Keratinocyte (primary cell): Measurements from ENCODE around the gene GAMT. TPM values are rescaled to one million over a fixed set of nuclear protein-coding genes. Genes with fewer than 3 reads are reported as not detected.

Source experiments
- DNase-seq: peaks from one replicate; pipeline ENCODE4 v3.0.0-alpha.2; 2011; ENCODE audit warnings: low read depth, missing footprints, low spot score
- FAIRE-seq: peaks from 2 replicates; lab custom pipeline; 2011; peaks lifted over from hg19 to GRCh38; lab: Jason Lieb, UNC
- H2AFZ ChIP-seq: 2 replicates; pipeline ENCODE4 v1.6.0; 2012; ENCODE audit warnings: low read length, control low read depth, inconsistent platforms; ENCODE audit not compliant: control insufficient read depth
- H3K27ac ChIP-seq: 2 replicates; pipeline ENCODE4 v1.5.1; 2011; ENCODE audit warnings: low read length; ENCODE audit not compliant: control insufficient read depth, insufficient read depth
- H3K27me3 ChIP-seq: 3 replicates; pipeline ENCODE4 v1.6.0; 2011; ENCODE audit warnings: low read length; ENCODE audit not compliant: control insufficient read depth, insufficient read depth; ENCODE audit errors: extremely low read depth
- H3K36me3 ChIP-seq, 2 experiments: 2 replicates in 1 of 2; 3 replicates in 1 of 2; pipeline ENCODE4 v1.5.1; 2011; ENCODE audit warnings: low read length in 2 of 2, mild to moderate bottlenecking in 1 of 2; ENCODE audit not compliant: control insufficient read depth in 2 of 2, insufficient read depth in 2 of 2; ENCODE audit errors: extremely low read depth in 1 of 2
- H3K4me1 ChIP-seq: 3 replicates; pipeline ENCODE4 v1.5.1; 2011; ENCODE audit warnings: low read length; ENCODE audit not compliant: control insufficient read depth, insufficient read depth; ENCODE audit errors: extremely low read depth
- H3K4me2 ChIP-seq: 3 replicates; pipeline ENCODE4 v1.6.0; 2011; ENCODE audit warnings: low read depth, low read length; ENCODE audit not compliant: control insufficient read depth, insufficient read depth; ENCODE audit errors: extremely low read depth
- H3K4me3 ChIP-seq, 3 experiments: fragments of 200-600 bp in 1 of 3; sonication (generic) in 1 of 3; 2 replicates in 2 of 3; 3 replicates in 1 of 3; pipeline ENCODE4 v1.5.1; 2011 to 2016; ENCODE audit warnings: low read length in 3 of 3, mild to moderate bottlenecking in 3 of 3, control low read depth in 2 of 3, inconsistent platforms in 1 of 3, low read depth in 1 of 3, mixed read lengths in 1 of 3, mixed run types in 1 of 3, moderate library complexity in 1 of 3; ENCODE audit not compliant: control insufficient read depth in 2 of 3, insufficient read depth in 2 of 3; ENCODE audit errors: extremely low read depth in 1 of 3
- H3K79me2 ChIP-seq: 2 replicates; pipeline ENCODE4 v1.6.0; 2012; ENCODE audit warnings: low read length; ENCODE audit not compliant: control insufficient read depth, insufficient read depth
- H3K9ac ChIP-seq: 3 replicates; pipeline ENCODE4 v1.6.0; 2011; ENCODE audit warnings: low read length; ENCODE audit not compliant: control insufficient read depth, insufficient read depth; ENCODE audit errors: extremely low read depth
- H3K9me1 ChIP-seq: 3 replicates; pipeline ENCODE4 v1.6.0; 2011; ENCODE audit warnings: low read length; ENCODE audit not compliant: control insufficient read depth, insufficient read depth; ENCODE audit errors: extremely low read depth
- H3K9me3 ChIP-seq: 2 replicates; pipeline ENCODE4 v1.5.1; 2012; ENCODE audit warnings: low read depth, low read length; ENCODE audit not compliant: control insufficient read depth
- H4K20me1 ChIP-seq: 3 replicates; pipeline ENCODE4 v1.6.0; 2011; ENCODE audit warnings: low read length; ENCODE audit not compliant: control insufficient read depth, insufficient read depth; ENCODE audit errors: extremely low read depth
- EZH2 ChIP-seq: IDR thresholded peaks from one replicate; pipeline ENCODE4 v1.6.1; 2012; ENCODE audit warnings: inconsistent platforms, mild to moderate bottlenecking, low read length, moderate library complexity
- dilution Hi-C: fragments of 300-500 bp; cut with MboI; formaldehyde crosslinking; loops from one replicate; pipeline ENCODE4 v1.7.0; 2020; ENCODE audit warnings: low sequenced_read_pairs; ENCODE audit not compliant: extremely low pct_ligation_motif_present
- polyA plus RNA-seq, 5 experiments: library from polyadenylated mRNA; depleted of rRNA in 3 of 5; stranded (reverse) in 3 of 5; stranded (forward) in 1 of 5; unstranded in 1 of 5; fragments of >200 nt; gene quantifications; 1 replicate in 1 of 5; 2 replicates in 3 of 5; 3 replicates in 1 of 5; pipeline versions ENCODE4 v1.2.1 to v1.2.3, GENCODE V29; 2011 to 2012; ENCODE audit warnings: missing spikeins in 2 of 5, low read depth in 1 of 5, low replicate concordance in 1 of 5
- TF ChIP-seq, protein P1 (sequence below), 3 experiments: IDR thresholded peaks in 1 of 3; conservative IDR thresholded peaks in 1 of 3; optimal IDR thresholded peaks in 1 of 3; 2 replicates in 2 of 3; 3 replicates in 1 of 3; pipeline versions ENCODE3 to v1.5.1; 2011; ENCODE audit warnings: low read length in 3 of 3, mild to moderate bottlenecking in 3 of 3, moderate library complexity in 2 of 3, control low read depth in 1 of 3, inconsistent platforms in 1 of 3; ENCODE audit not compliant: insufficient read depth in 2 of 3; ENCODE audit errors: extremely low read depth in 1 of 3

The GAMT gene
- polyA plus RNA-seq, 1 donor (not counting 4 experiments of a cell fraction or from before 2014, with no cell fraction given), result 5.7 TPM

DNA sequence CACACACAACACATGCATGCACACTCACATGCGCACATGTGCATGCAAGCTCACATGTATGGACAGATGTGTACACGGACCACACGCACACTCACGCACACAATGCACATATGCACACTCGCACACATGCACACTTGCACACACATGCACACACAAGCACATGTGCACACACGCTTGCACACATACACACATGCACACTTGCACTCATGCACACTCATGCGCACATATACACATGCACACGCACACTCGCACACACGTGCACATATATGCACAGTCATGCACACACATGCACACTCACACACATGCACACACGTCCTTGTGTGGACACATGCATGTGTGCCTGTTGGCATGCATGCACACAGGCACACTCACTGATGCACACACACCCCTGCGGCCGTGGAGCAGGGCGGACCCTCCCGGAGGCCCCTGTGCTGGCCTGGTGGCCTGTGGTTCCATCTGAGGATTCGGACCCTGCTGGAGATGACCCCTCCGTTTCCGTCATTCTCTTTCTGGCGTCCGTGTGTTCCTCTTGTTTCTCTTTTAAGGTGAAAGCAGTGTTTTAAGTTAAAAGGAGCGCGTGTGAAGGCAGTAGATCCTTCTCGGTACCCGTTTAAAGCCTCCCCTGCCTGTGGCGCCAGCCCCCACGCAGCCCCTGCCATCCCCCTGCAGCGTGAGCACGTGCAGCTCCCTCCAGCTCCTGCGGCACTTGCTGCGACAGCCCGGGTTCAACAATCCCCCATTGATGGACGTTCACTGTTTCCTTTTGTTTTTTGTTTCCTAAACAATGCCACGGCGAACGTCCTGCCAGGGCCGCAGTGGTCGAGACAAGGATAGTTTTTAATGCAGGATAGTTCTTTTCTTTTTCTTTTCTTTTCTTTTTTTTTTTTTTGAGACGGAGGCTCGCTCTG is 12.1 kb downstream of the GAMT start:
- TF ChIP-seq EZH2, result no peak
- TF ChIP-seq, protein P1, sequence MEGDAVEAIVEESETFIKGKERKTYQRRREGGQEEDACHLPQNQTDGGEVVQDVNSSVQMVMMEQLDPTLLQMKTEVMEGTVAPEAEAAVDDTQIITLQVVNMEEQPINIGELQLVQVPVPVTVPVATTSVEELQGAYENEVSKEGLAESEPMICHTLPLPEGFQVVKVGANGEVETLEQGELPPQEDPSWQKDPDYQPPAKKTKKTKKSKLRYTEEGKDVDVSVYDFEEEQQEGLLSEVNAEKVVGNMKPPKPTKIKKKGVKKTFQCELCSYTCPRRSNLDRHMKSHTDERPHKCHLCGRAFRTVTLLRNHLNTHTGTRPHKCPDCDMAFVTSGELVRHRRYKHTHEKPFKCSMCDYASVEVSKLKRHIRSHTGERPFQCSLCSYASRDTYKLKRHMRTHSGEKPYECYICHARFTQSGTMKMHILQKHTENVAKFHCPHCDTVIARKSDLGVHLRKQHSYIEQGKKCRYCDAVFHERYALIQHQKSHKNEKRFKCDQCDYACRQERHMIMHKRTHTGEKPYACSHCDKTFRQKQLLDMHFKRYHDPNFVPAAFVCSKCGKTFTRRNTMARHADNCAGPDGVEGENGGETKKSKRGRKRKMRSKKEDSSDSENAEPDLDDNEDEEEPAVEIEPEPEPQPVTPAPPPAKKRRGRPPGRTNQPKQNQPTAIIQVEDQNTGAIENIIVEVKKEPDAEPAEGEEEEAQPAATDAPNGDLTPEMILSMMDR (optimal IDR thresholded peaks at IDR 0.05 in 1 of 3, IDR thresholded peaks at IDR 0.05 in 1 of 3, conservative IDR thresholded peaks at IDR 0.05 in 1 of 3; ENCODE audit: extremely low read depth in 1 of 3, insufficient read depth in 2 of 3, low read length in 3 of 3), result no peak
- no peak overlapping the region for H3K9ac ChIP-seq
- H3K9me1 ChIP-seq, result no peaks in the 10 kb centered on the region
- no peak for DNase-seq
- H3K4me3 ChIP-seq, result no peak overlapping the region
- H3K27ac ChIP-seq, result no peak overlapping the region
- H3K9me3 ChIP-seq, result no peaks in the 10 kb centered on the region
- peaks cover 17% of the 10 kb centered on the region for H3K4me1 ChIP-seq
- H2AFZ ChIP-seq, result no peak overlapping the region
- peaks cover 13% of the 10 kb centered on the region for H3K79me2 ChIP-seq
- peaks cover 10 to 14% of the 10 kb centered on the region in 2 experiments for H3K36me3 ChIP-seq
- no peak for FAIRE-seq
- H3K27me3 ChIP-seq, result no peaks in the 10 kb centered on the region
- no peak overlapping the region for H3K4me2 ChIP-seq
- no peaks in the 10 kb centered on the region for H4K20me1 ChIP-seq
- dilution Hi-C loops, result no loop called here

DNA sequence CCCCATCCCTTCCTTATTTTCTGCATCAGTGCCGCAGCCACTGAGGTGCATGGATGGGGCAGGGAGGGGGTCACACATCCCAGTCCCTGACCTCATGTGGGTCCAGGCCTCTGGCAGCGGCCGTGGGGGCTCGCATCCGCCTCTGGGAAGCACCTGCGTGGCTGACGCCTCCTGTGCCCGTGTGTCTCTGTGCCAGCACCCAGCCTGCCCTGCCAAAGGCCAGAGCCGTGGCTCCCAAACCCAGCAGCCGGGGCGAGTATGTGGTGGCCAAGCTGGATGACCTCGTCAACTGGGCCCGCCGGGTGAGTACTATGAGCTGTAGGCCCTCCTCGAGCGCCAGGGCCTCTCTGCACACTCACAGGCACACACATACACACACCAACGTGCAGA is 12.7 kb downstream of the GAMT start:
- H4K20me1 ChIP-seq, result no peaks in the 10 kb centered on the region
- peaks cover 10 to 14% of the 10 kb centered on the region in 2 experiments for H3K36me3 ChIP-seq
- no peak overlapping the region for H3K4me3 ChIP-seq
- H3K4me2 ChIP-seq, result no peak overlapping the region
- DNase-seq (no peak), FAIRE-seq (no peak)
- TF ChIP-seq EZH2, result no peak
- TF ChIP-seq, protein P1 (optimal IDR thresholded peaks at IDR 0.05 in 1 of 3, IDR thresholded peaks at IDR 0.05 in 1 of 3, conservative IDR thresholded peaks at IDR 0.05 in 1 of 3; ENCODE audit: extremely low read depth in 1 of 3, insufficient read depth in 2 of 3, low read length in 3 of 3), result no peak
- dilution Hi-C loops, result no loop called here
- no peaks in the 10 kb centered on the region for H3K9me1 ChIP-seq
- peaks cover 18% of the 10 kb centered on the region for H3K79me2 ChIP-seq
- no peak overlapping the region for H3K27ac ChIP-seq
- H3K4me1 ChIP-seq, result peaks cover 17% of the 10 kb centered on the region
- H3K9ac ChIP-seq, result no peak overlapping the region
- H2AFZ ChIP-seq, result no peak overlapping the region
- no peaks in the 10 kb centered on the region for H3K27me3 ChIP-seq
- H3K9me3 ChIP-seq, result no peaks in the 10 kb centered on the region
